Skin epidermis (tissue), 12 donors: ENCODE data around the gene CLIP2.

Source experiments
- H3K27ac ChIP-seq, 21 experiments: fragments of 200-600 bp; sonication (generic) in 11 of 21; one replicate each; pipeline ENCODE4 v1.5.0; 2020; ENCODE audit warnings: mild to moderate bottlenecking in 3 of 21, inconsistent platforms in 2 of 21, moderate library complexity in 2 of 21
- H3K4me3 ChIP-seq, 7 experiments: fragments of 200-600 bp; sonication (generic) in 2 of 7; one replicate each; pipeline ENCODE4 v1.5.0; 2020; ENCODE audit warnings: inconsistent platforms in 2 of 7, mild to moderate bottlenecking in 2 of 7, moderate library complexity in 1 of 7

The CLIP2 gene

DNA sequence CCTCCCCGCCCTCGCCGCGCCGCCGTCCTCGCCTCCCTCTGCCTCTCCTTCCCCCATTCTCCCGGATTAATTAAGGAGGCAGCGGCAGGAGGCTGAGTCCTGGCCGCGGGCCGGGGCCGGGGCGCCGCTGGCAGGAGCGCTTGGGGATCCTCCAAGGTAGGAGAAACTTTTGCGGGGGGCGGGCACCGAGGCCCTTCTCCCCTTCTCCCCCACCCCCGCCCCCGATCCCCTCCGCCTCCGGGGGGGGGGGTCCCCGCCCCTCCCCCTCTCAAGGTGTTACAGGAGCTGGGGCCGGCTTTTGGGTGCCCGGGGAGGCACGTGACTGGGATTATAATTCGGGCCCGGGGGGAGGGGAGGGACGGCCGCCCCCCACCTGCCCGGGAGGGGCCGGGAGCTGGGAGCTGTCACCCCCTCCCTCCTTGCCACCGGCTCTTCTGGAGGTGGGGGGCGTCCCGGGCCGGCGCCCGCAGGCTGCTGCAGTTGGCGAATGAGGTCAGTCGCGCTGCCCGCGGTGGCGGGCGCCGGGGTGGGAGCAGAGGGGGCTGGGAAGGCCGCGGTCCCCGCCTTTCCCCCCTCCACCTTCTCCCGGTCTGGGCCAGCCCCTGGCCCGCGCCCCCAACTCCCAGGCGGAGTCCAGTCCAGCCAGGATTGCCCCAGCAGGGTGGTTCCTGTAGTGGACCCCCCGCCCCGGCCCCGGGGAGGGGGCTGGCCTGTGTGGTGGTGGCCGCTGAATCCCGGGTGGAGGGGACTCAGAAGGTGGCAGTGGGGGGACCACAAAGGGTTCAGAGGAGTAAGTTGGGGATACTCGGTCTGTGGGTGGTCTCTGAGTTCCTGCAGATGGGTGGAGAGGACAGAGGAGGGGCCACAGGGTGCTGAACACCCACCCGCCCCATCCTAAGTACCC is 165.1 kb downstream of the CLIP2 start:
- H3K4me3 ChIP-seq = peak overlapping the region; percentile 58 to 80 (median 69)
- H3K27ac ChIP-seq = peak overlapping the region; percentile 41 to 97 (median 88)

GRCh38 chr7:74454925-74455288 is 165.7 kb downstream of the CLIP2 start:
- peak overlapping the region in 19 of 21 experiments; percentile 78 to 97 (median 88) for H3K27ac ChIP-seq
- peak overlapping the region; percentile 58 to 80 (median 69) for H3K4me3 ChIP-seq

- peak overlapping the region in 5 of 7 experiments; percentile 61 to 80 (median 69) for H3K4me3 ChIP-seq
Measured at GRCh38 chr7:74455291-74455804, 166.1 kb downstream of the CLIP2 start.

More at GRCh38 chr7:74455291-74455804, 166.1 kb downstream of the CLIP2 start:
- peak overlapping the region in 19 of 21 experiments; percentile 78 to 97 (median 88) for H3K27ac ChIP-seq
